NCI-H2107 treated with DMSO at 0.1 percent for 48 hours (cell line): ENCODE measurements around the gene VWC2.

Experiments used
- DNase-seq: peaks from one replicate; lab custom pipeline; 2025; ENCODE audit not compliant: unreplicated experiment; lab: John Stamatoyannopoulos, UW

Gene VWC2

GRCh38 chr7:49781996-49782395 lies 8.6 kb downstream of the VWC2 start:
- DNase-seq, result no peak

- DNase-seq, result no peak
Measured at GRCh38 chr7:49783446-49783845, 10.0 kb downstream of the VWC2 start.

GRCh38 chr7:49787980-49788379 lies 14.5 kb downstream of the VWC2 start:
- DNase-seq, result no peak

- no peak for DNase-seq
Measured at GRCh38 chr7:49788455-49789059, 15.1 kb downstream of the VWC2 start.

GRCh38 chr7:49789736-49790135 lies 16.3 kb downstream of the VWC2 start:
- DNase-seq, result no peak

GRCh38 chr7:49790209-49790608 lies 16.8 kb downstream of the VWC2 start:
- DNase-seq, result no peak

GRCh38 chr7:49791088-49791741 lies 17.8 kb downstream of the VWC2 start:
- peak; percentile 14 for DNase-seq

- no peak for DNase-seq
Measured at GRCh38 chr7:49797987-49798660, 24.7 kb downstream of the VWC2 start.

GRCh38 chr7:49800031-49800430 lies 26.6 kb downstream of the VWC2 start:
- DNase-seq, result no peak

GRCh38 chr7:49802600-49802999 lies 29.2 kb downstream of the VWC2 start:
- no peak for DNase-seq

GRCh38 chr7:49803812-49804211 lies 30.4 kb downstream of the VWC2 start:
- DNase-seq, result no peak

GRCh38 chr7:49805371-49806007 lies 32.1 kb downstream of the VWC2 start:
- no peak for DNase-seq

GRCh38 chr7:49812534-49812933 lies 39.1 kb downstream of the VWC2 start:
- no peak for DNase-seq

GRCh38 chr7:49817279-49817678 lies 43.8 kb downstream of the VWC2 start:
- DNase-seq, result no peak

- no peak for DNase-seq
Measured at GRCh38 chr7:49821181-49821580, 47.7 kb downstream of the VWC2 start.

GRCh38 chr7:49822856-49823255 lies 49.4 kb downstream of the VWC2 start:
- no peak for DNase-seq

- no peak for DNase-seq
Measured at GRCh38 chr7:49823566-49823965, 50.1 kb downstream of the VWC2 start.

GRCh38 chr7:49839863-49840645 lies 66.6 kb downstream of the VWC2 start:
- DNase-seq, result no peak

GRCh38 chr7:49840751-49841405 lies 67.4 kb downstream of the VWC2 start:
- DNase-seq, result no peak

- DNase-seq, result no peak
Measured at GRCh38 chr7:49845626-49846025, 72.2 kb downstream of the VWC2 start.
